H1 (cell line): ENCODE measurements around the gene DLAT. TPM values are rescaled to one million over a fixed set of nuclear protein-coding genes. Genes with fewer than 3 reads are reported as not detected.

Experiments used
- CTCF ChIA-PET: fragments of 300-600 bp; sonication (Branson Sonifier 250); formaldehyde crosslinking; loops from one replicate; lab custom pipeline; 2021; ENCODE audit not compliant: partially characterized antibody; lab: Charles Lee
- POLR2A ChIA-PET: fragments of 300-600 bp; sonication (Branson Sonifier 250); formaldehyde crosslinking; loops from one replicate; lab custom pipeline; 2021; ENCODE audit warnings: inconsistent platforms; ENCODE audit not compliant: partially characterized antibody; lab: Charles Lee
- DNase-seq, 2 experiments: peaks; one replicate each; pipeline versions ENCODE4 v3.0.0 to v3.0.0-alpha.2; 2010 to 2022; ENCODE audit warnings: low spot score in 2 of 2, low read depth in 1 of 2, mixed read lengths in 1 of 2
- FAIRE-seq: peaks from 2 replicates; lab custom pipeline; 2011; peaks lifted over from hg19 to GRCh38; lab: Jason Lieb, UNC
- H2AFZ ChIP-seq: 2 replicates; pipeline ENCODE4 v1.8.1; 2012; ENCODE audit warnings: low read length, inconsistent platforms
- H2AK5ac ChIP-seq: 2 replicates; pipeline ENCODE4 v1.6.1; 2013; ENCODE audit warnings: low read depth, low read length
- H2BK120ac ChIP-seq: replicated peaks from 2 replicates; pipeline ENCODE3; 2013; ENCODE audit warnings: low read depth, low read length, inconsistent platforms
- H2BK12ac ChIP-seq: 2 replicates; pipeline ENCODE4 v1.6.1; 2013; ENCODE audit warnings: low read depth, low read length
- H2BK15ac ChIP-seq: 2 replicates; pipeline ENCODE4 v1.6.1; 2013; ENCODE audit warnings: low read length
- H2BK20ac ChIP-seq: 2 replicates; pipeline ENCODE4 v1.6.1; 2013; ENCODE audit warnings: low read length
- H2BK5ac ChIP-seq: 2 replicates; pipeline ENCODE4 v1.6.1; 2013; ENCODE audit warnings: low read depth, low read length
- H3K14ac ChIP-seq: 2 replicates; pipeline ENCODE4 v1.6.1; 2013; ENCODE audit warnings: inconsistent platforms; ENCODE audit not compliant: insufficient read length
- H3K18ac ChIP-seq: 2 replicates; pipeline ENCODE4 v1.6.1; 2013; ENCODE audit warnings: low read length; ENCODE audit errors: extremely low read depth
- H3K23ac ChIP-seq: 2 replicates; pipeline ENCODE4 v1.6.1; 2013; ENCODE audit warnings: inconsistent platforms; ENCODE audit not compliant: insufficient read length
- H3K23me2 ChIP-seq: 2 replicates; pipeline ENCODE4 v1.6.1; 2013; ENCODE audit warnings: low read depth, low read length
- H3K27ac ChIP-seq: 2 replicates; pipeline ENCODE4 v1.6.1; 2011; ENCODE audit warnings: low read depth, low read length, inconsistent platforms
- H3K27me3 ChIP-seq, 4 experiments: replicated peaks in 1 of 4; 1 replicate in 1 of 4; 2 replicates in 3 of 4; pipeline versions ENCODE4 v1.6.1 to v1.8.1; 2011 to 2013; ENCODE audit warnings: low read length in 3 of 4, mild to moderate bottlenecking in 3 of 4, inconsistent platforms in 2 of 4, mixed read lengths in 2 of 4, moderate library complexity in 1 of 4; ENCODE audit not compliant: control insufficient read depth in 3 of 4, insufficient read depth in 3 of 4; ENCODE audit errors: extremely low read depth in 1 of 4
- H3K36me3 ChIP-seq, 4 experiments: 2 replicates each; pipeline versions ENCODE4 v1.6.1 to v1.8.1; 2011 to 2013; ENCODE audit warnings: mild to moderate bottlenecking in 4 of 4, low read length in 3 of 4, moderate library complexity in 2 of 4, control low read depth in 1 of 4, inconsistent platforms in 1 of 4; ENCODE audit not compliant: insufficient read depth in 4 of 4, control insufficient read depth in 2 of 4
- H3K4ac ChIP-seq: replicated peaks from 2 replicates; pipeline ENCODE3; 2013; ENCODE audit warnings: low read length, low read depth, mixed read lengths, inconsistent platforms; ENCODE audit not compliant: insufficient read length
- H3K4me1 ChIP-seq, 4 experiments: replicated peaks in 1 of 4; 1 replicate in 1 of 4; 2 replicates in 3 of 4; pipeline versions ENCODE4 v1.6.1 to v1.8.1; 2011 to 2013; ENCODE audit warnings: low read length in 3 of 4, inconsistent platforms in 2 of 4, mixed read lengths in 1 of 4; ENCODE audit not compliant: insufficient read depth in 4 of 4, control insufficient read depth in 3 of 4
- H3K4me2 ChIP-seq, 2 experiments: 2 replicates each; pipeline versions ENCODE4 v1.6.1 to v1.8.1; 2011 to 2013; ENCODE audit warnings: low read depth in 2 of 2, low read length in 2 of 2, control low read depth in 1 of 2, inconsistent platforms in 1 of 2, mild to moderate bottlenecking in 1 of 2; ENCODE audit not compliant: insufficient read depth in 1 of 2
- H3K4me3 ChIP-seq, 4 experiments: fragments of 200-600, 300-600 bp in 1 of 4; sonication (generic), shearing (Covaris generic), sonication (Bioruptor Twin) in 1 of 4; 2 replicates each; pipeline versions ENCODE4 v1.5.1 to v1.8.1; 2011 to 2016; ENCODE audit warnings: low read length in 4 of 4, low read depth in 3 of 4, control low read depth in 2 of 4, inconsistent platforms in 2 of 4, mild to moderate bottlenecking in 2 of 4, mixed read lengths in 1 of 4, moderate library complexity in 1 of 4; ENCODE audit not compliant: insufficient read depth in 2 of 4; ENCODE audit errors: extremely low read depth in 1 of 4
- H3K56ac ChIP-seq: replicated peaks from 2 replicates; pipeline ENCODE3; 2013; ENCODE audit warnings: low read depth, mild to moderate bottlenecking, mixed read lengths, low read length, inconsistent platforms; ENCODE audit not compliant: insufficient read length
- H3K79me1 ChIP-seq: 2 replicates; pipeline ENCODE4 v1.6.1; 2013; ENCODE audit warnings: low read depth, low read length, control low read depth
- H3K79me2 ChIP-seq, 2 experiments: 2 replicates each; pipeline versions ENCODE4 v1.6.1 to v1.8.1; 2012 to 2013; ENCODE audit warnings: low read length in 2 of 2, mild to moderate bottlenecking in 2 of 2, inconsistent platforms in 1 of 2; ENCODE audit not compliant: insufficient read depth in 2 of 2, control insufficient read depth in 1 of 2
- H3K9ac ChIP-seq, 4 experiments: replicated peaks in 1 of 4; 1 replicate in 1 of 4; 2 replicates in 3 of 4; pipeline versions ENCODE4 v1.6.1 to v1.8.1; 2011 to 2013; ENCODE audit warnings: low read depth in 3 of 4, low read length in 3 of 4, control low read depth in 2 of 4, mild to moderate bottlenecking in 2 of 4, moderate library complexity in 2 of 4, inconsistent platforms in 1 of 4; ENCODE audit errors: extremely low read depth in 1 of 4
- H3K9me3 ChIP-seq, 2 experiments: 2 replicates each; pipeline versions ENCODE4 v1.6.1 to v1.8.1; 2012 to 2013; ENCODE audit warnings: mild to moderate bottlenecking in 2 of 2, moderate library complexity in 2 of 2, control low read depth in 1 of 2, inconsistent platforms in 1 of 2, low read depth in 1 of 2, low read length in 1 of 2, mixed read lengths in 1 of 2; ENCODE audit not compliant: insufficient read depth in 2 of 2
- H4K20me1 ChIP-seq, 2 experiments: replicated peaks in 1 of 2; 2 replicates each; pipeline versions ENCODE3 to v1.8.1; 2011 to 2013; ENCODE audit warnings: inconsistent platforms in 2 of 2, low read length in 2 of 2, mild to moderate bottlenecking in 1 of 2; ENCODE audit not compliant: insufficient read depth in 2 of 2, control insufficient read depth in 1 of 2
- H4K5ac ChIP-seq: 2 replicates; pipeline ENCODE4 v1.6.1; 2013; ENCODE audit warnings: low read length, low read depth, mixed read lengths, inconsistent platforms; ENCODE audit not compliant: insufficient read length
- H4K8ac ChIP-seq: 2 replicates; pipeline ENCODE4 v1.8.0; 2013; ENCODE audit warnings: mild to moderate bottlenecking, moderate library complexity, low read length, inconsistent platforms; ENCODE audit not compliant: insufficient read depth; ENCODE audit errors: extremely low read depth
- H4K91ac ChIP-seq: replicated peaks from 2 replicates; pipeline ENCODE3; 2013; ENCODE audit warnings: low read length, mixed read lengths, inconsistent platforms; ENCODE audit not compliant: insufficient read length
- BACH1 ChIP-seq: IDR thresholded peaks from 2 replicates; pipeline ENCODE4 v1.6.1; 2012; ENCODE audit warnings: low read length, improper control_type of control experiment
- CBX5 ChIP-seq: fragments of 300-800, 300-1000 bp; sonication (generic); IDR thresholded peaks from 2 replicates; pipeline ENCODE4 v1.7.1; 2016; ENCODE audit warnings: antibody characterized with exemption, low read length, low read depth
- CHD2 ChIP-seq: IDR thresholded peaks from 2 replicates; pipeline ENCODE4 v1.6.1; 2012; ENCODE audit warnings: low read length, improper control_type of control experiment
- CREB1 ChIP-seq: IDR thresholded peaks from 2 replicates; pipeline ENCODE4 v1.6.1; 2012; ENCODE audit warnings: inconsistent platforms
- CTBP2 ChIP-seq: IDR thresholded peaks from 2 replicates; pipeline ENCODE4 v1.7.0; 2011; ENCODE audit warnings: borderline replicate concordance, mild to moderate bottlenecking, moderate library complexity, mixed read lengths, low read length; ENCODE audit not compliant: insufficient read depth, insufficient read length
- EP300 ChIP-seq, 2 experiments: IDR thresholded peaks; 1 replicate in 1 of 2; 2 replicates in 1 of 2; pipeline ENCODE4 v1.6.1; 2011 to 2012; ENCODE audit warnings: low read depth in 2 of 2, low read length in 2 of 2, mild to moderate bottlenecking in 2 of 2, borderline replicate concordance in 1 of 2, inconsistent platforms in 1 of 2, moderate library complexity in 1 of 2
- HDAC2 ChIP-seq, 2 experiments: fragments of 300-600 bp in 1 of 2; sonication (generic) in 1 of 2; IDR thresholded peaks; 2 replicates each; pipeline ENCODE4 v1.6.1; 2011 to 2012; ENCODE audit warnings: low read depth in 2 of 2, low read length in 2 of 2, mild to moderate bottlenecking in 2 of 2, moderate library complexity in 2 of 2, borderline replicate concordance in 1 of 2, inconsistent platforms in 1 of 2
- KDM1A ChIP-seq: fragments of 200-600, 300-600 bp; sonication (generic); IDR thresholded peaks from 2 replicates; pipeline ENCODE4 v1.7.1; 2016; ENCODE audit warnings: mild to moderate bottlenecking, low read length, borderline replicate concordance
- NRF1 ChIP-seq: IDR thresholded peaks from 2 replicates; pipeline ENCODE4 v1.6.1; 2011; ENCODE audit warnings: mild to moderate bottlenecking, low read depth, low read length, improper control_type of control experiment
- RBBP5 ChIP-seq: IDR thresholded peaks from 2 replicates; pipeline ENCODE4 v1.7.1; 2012; ENCODE audit warnings: low read depth, mild to moderate bottlenecking, inconsistent platforms, low read length, moderate library complexity, borderline replicate concordance
- RXRA ChIP-seq: IDR thresholded peaks from 2 replicates; pipeline ENCODE4 v1.6.1; 2011; ENCODE audit warnings: low read depth, mild to moderate bottlenecking, low read length, moderate library complexity; ENCODE audit not compliant: insufficient read depth
- SIN3A ChIP-seq, 2 experiments: IDR thresholded peaks in 1 of 2; conservative IDR thresholded peaks in 1 of 2; 2 replicates each; pipeline ENCODE4 v1.6.1; 2011 to 2012; ENCODE audit warnings: low read length in 2 of 2, improper control_type of control experiment in 1 of 2, low read depth in 1 of 2, mild to moderate bottlenecking in 1 of 2
- TBP ChIP-seq: IDR thresholded peaks from 2 replicates; pipeline ENCODE4 v1.6.1; 2011; ENCODE audit warnings: low read depth, low read length, improper control_type of control experiment
- TCF12 ChIP-seq: IDR thresholded peaks from 2 replicates; pipeline ENCODE4 v1.6.1; 2011; ENCODE audit warnings: low read depth, mild to moderate bottlenecking, low read length
- YY1 ChIP-seq: IDR thresholded peaks from 2 replicates; pipeline ENCODE4 v1.6.1; 2011; ENCODE audit warnings: low read depth, mild to moderate bottlenecking, low read length
- polyA plus RNA-seq, 7 experiments: library from polyadenylated mRNA; depleted of rRNA in 3 of 7; stranded (reverse) in 5 of 7; unstranded in 2 of 7; fragments of >200 nt in 5 of 7; fragments of 200-250 nt in 2 of 7; gene quantifications; 1 replicate in 5 of 7; 2 replicates in 1 of 7; 4 replicates in 1 of 7; pipeline versions ENCODE4 v1.2.1 to v1.2.3, GENCODE V29; 2011 to 2013; ENCODE audit warnings: missing spikeins in 2 of 7, mixed read lengths in 2 of 7
- total RNA-seq: library from RNA; stranded (reverse); fragmentation: NEBNext Ultra II Directional; extraction: Animal tissue kit (Norgen Biotek cat#: 25700); gene quantifications from 2 replicates; pipeline ENCODE4 v1.2.1, GENCODE V29; 2021

The DLAT gene
- total and polyA plus RNA-seq, 2 of the 8 experiments (the other 6 are each of a cell fraction or from before 2014, with no cell fraction given): 23.1 to 66.2 TPM

DNA sequence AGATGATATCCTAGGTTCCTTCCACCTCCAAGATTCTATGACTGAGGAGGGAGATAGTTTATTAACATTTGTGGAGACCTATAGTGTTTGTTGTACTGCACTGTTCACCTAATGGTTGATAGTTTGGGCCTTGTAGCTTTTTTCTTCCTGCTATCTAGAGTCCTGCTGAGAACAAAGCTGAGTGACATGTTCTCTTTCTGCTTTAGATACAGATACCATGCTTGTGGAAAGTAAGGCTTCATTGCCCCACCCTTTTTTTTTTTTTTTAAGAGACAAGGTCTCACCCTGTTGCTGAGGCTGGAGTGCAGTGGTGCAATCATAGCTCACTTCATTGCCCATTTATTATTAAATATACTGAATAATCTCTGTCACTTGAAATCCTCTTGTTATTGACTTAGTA lies 12.3 kb downstream of the DLAT start:
- Histone ChIP-seq H3K9me3 (no peaks in the 10 kb centered on the region), H3K56ac (no peak overlapping the region), H3K23me2 (no peaks in the 10 kb centered on the region), H4K8ac (no peak overlapping the region), H3K79me2 (peaks cover 0 to 1% of the 10 kb centered on the region in 2 experiments; a peak in 1 of 4 replicates), H3K27me3 (no peaks in the 10 kb centered on the region), H2BK20ac (no peak overlapping the region), H4K20me1 (peaks cover 0 to 1% of the 10 kb centered on the region in 2 experiments), H3K4ac (no peak overlapping the region), H4K5ac (no peak overlapping the region), H3K14ac (no peak overlapping the region), H3K27ac (no peak overlapping the region), H2AFZ (no peak overlapping the region), H2BK12ac (no peak overlapping the region), H3K4me2 (no peak overlapping the region), H2BK15ac (no peak overlapping the region), H3K4me1 (no peaks in the 10 kb centered on the region), H4K91ac (no peak overlapping the region), H3K23ac (no peak overlapping the region), H3K4me3 (no peak overlapping the region), H3K18ac (no peak overlapping the region), H2BK120ac (no peak overlapping the region), H2BK5ac (no peak overlapping the region), H3K79me1 (0 out of 2 replicates have a peak, but pooled peaks cover 2% of the 10 kb centered on the region), H3K9ac (no peak overlapping the region), H2AK5ac (no peak overlapping the region), H3K36me3 (peaks cover 9 to 71% (median 35%) of the 10 kb centered on the region in 4 experiments; a peak in 7 of 8 replicates)
- POLR2A ChIA-PET: no interaction called here
- no peak for DNase-seq
- FAIRE-seq: no peak
- TF ChIP-seq CTBP2 (no peak), YY1 (no peak), CBX5 (no peak), BACH1 (no peak), KDM1A (no peak), SIN3A (conservative IDR thresholded peaks at IDR 0.05 in 1 of 2, IDR thresholded peaks at IDR 0.05 in 1 of 2; ENCODE audit: low read depth in 1 of 2, low read length in 2 of 2) (no peak), CHD2 (no peak), HDAC2 (IDR thresholded peaks at IDR 0.05; ENCODE audit: borderline replicate concordance in 1 of 2, low read depth in 2 of 2, low read length in 2 of 2) (no peak), RBBP5 (no peak), TCF12 (no peak), EP300 (IDR thresholded peaks at IDR 0.05; ENCODE audit: borderline replicate concordance in 1 of 2, low read depth in 2 of 2, low read length in 2 of 2) (no peak), CREB1 (no peak), TBP (no peak), RXRA (no peak), NRF1 (no peak)
- CTCF ChIA-PET: interaction anchor here (0.6 to 0.7 kb wide), 2 partner anchors 108 to 131 kb away, joined by 3 to 4 read pairs; no protein-coding TSS in a partner anchor
